Heart left ventricle (tissue), 13 donors: ENCODE measurements around the gene ADIPOR1.

ENCODE experiments used
- CTCF ChIP-seq, 12 donors: fragments of 200-600 bp; sonication (generic) in 4 of 12; IDR thresholded peaks; one replicate each; pipeline versions ENCODE4 v1.5.0 to v1.8.0; 2018 to 2022; ENCODE audit warnings: antibody characterized with exemption in 12 of 12, mild to moderate bottlenecking in 5 of 12
- POLR2A ChIP-seq, 2 donors: fragments of 450-650 bp; IDR thresholded peaks; one replicate each; pipeline ENCODE4 v1.6.1; 2017; ENCODE audit warnings: antibody characterized with exemption in 2 of 2, mild to moderate bottlenecking in 2 of 2, moderate library complexity in 2 of 2
- donor health status: ischemic (EF 13 %, LVEDD 7.1; RV severe dilation, severe dysfunction).
- donor health status: DM: no; HTN: yes; CAD: no.
- donor health status: DM: no; HTN: no; CAD: no.
- donor health status: ischemic (EF 25% LVEDD 6.9; RV normal size, moderate dysfunction).
- donor health status: ischemic (EF 25% LVEDD 5.7; RV mildly dilated, moderate dysfunction).
- donor health status: ischemic (EF 35%, LVEDD 5.7; RV mildly dilated, moderate dysfunction).
- donor health status: nonischemic (EF 11% LVEDD 7.7; RV severe dilation, severe dysfunction).
- donor health status: DM: yes; HTN: yes; CAD: no.
- donor health status: PGD.
- donor health status: ischemic (EF 29% LVEDD 5.4; RV normal size, mild dysfunction).
- donor health status: nonischemic (EF 23%, LVEDD 6.1; RV moderate dilation, normal function).

GRCh38 chr1:202923533-202923932 lies 34.6 kb downstream of the ADIPOR1 start:
- TF ChIP-seq CTCF (IDR thresholded peaks at IDR 0.05) (no peak), POLR2A (IDR thresholded peaks at IDR 0.05) (no peak)
